GM21360 (cell line): ENCODE results near the gene KRT33A.

Source experiments
- ATAC-seq: cut with Tn5 transposase; IDR thresholded peaks from one replicate; pipeline ENCODE4 v1.9.1; 2021; ENCODE audit warnings: mild to moderate bottlenecking, moderate library complexity; ENCODE audit not compliant: unreplicated experiment

Gene KRT33A

DNA sequence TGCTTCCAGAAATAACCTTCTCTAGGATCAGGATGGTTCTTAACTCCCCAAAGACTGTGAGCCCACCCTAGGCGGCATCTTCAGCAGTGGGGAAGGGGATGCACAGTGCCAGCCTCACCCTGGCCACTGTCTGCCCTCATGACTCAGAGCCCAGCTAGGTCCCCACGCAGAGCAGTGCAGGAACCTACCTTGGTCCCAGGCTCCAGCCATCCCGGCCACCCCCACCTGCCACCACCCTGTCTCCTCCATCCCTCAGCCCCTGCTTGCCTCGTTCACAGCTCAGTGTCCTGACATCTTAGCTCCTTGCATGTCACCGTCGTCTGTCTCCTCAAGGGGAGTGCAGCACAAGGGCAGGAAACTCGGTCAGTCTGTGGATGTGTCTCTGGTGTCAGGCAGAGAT, 19.0 kb downstream of the KRT33A start:
- no peak for ATAC-seq

DNA sequence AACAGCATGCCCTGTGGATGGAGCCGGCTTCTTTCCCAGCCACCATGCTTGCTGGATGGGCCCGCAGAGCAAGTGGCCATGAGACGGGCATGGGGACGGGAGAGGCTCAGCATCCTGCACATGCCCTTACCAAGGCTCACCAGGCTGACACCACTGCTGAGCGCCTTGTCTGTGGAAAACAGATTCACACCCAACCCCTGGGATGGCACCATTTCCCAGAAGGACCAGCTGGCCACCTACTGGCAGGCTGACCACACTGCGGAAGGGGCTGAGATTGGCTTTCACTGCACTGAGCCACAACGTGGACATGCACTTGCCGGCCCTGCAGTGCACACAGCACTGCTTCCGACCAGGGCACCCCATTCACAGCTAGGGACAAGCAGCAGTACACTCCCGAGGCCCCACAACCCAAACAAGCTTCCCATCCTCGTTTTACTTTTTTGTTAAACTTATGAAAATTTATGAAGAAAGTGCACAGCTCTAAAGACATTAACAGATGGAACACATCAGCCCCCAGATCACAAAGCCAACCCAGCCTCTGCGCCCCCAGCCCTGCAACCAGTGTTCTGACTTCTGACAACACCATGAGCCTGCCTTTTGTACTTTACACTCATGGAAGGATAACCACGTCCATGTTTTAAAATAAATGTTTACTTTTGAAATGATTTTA, 21.2 kb downstream of the KRT33A start:
- no peak for ATAC-seq

DNA sequence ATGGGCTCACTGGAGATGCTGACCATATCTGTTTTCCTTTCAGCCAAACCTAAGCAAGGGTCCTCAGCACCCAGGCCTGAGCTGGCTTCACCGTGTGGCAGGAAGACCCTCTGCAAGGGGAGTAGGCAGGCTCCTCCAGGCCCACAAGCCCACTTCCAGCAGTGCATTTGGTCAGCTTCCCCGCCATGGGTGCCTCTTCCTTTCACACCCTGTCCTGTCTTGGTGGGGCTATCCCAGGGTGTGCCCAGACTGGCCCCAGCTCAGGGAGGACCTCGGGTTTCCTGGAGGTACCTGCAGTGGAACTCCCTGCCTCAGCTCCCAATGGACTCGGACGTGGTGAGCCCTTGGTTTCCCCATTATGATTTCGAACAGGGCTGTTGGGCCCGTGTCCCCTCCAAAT, 22.4 kb downstream of the KRT33A start:
- no peak for ATAC-seq

DNA sequence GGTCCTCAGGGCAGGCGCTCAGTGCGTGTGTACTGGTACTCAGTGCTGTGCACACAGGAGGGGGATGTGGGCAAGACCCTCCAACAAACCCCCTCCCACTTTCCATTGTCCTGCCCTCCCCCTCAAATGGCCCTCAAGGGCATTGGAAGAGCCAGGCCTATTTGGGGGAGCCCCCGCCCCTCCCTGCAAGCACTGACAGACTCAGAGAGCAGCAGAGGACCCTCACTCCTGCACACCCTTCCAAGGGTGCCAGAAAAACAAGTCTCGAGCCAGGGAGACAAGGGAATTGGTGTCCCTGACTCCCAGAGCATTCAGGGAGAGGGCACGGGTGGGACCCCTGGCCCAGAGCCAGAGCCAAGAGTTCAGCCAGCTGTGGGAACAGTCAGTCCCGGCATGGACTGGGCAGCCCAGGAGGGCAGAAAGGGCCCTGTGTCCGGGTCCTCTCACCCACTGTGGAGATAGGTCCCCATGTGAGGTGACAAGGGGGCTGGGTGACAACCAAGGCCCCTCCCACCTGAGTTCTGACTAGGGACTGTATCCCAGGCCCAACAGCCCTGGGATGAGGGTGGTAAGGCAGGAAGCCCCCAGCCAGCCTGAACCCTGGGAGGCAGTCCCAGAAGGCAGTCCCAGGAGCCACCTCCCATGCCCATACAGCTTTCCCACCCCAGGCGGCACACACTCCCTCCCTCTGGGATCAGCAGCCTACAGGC, 23.1 kb downstream of the KRT33A start:
- no peak for ATAC-seq

DNA sequence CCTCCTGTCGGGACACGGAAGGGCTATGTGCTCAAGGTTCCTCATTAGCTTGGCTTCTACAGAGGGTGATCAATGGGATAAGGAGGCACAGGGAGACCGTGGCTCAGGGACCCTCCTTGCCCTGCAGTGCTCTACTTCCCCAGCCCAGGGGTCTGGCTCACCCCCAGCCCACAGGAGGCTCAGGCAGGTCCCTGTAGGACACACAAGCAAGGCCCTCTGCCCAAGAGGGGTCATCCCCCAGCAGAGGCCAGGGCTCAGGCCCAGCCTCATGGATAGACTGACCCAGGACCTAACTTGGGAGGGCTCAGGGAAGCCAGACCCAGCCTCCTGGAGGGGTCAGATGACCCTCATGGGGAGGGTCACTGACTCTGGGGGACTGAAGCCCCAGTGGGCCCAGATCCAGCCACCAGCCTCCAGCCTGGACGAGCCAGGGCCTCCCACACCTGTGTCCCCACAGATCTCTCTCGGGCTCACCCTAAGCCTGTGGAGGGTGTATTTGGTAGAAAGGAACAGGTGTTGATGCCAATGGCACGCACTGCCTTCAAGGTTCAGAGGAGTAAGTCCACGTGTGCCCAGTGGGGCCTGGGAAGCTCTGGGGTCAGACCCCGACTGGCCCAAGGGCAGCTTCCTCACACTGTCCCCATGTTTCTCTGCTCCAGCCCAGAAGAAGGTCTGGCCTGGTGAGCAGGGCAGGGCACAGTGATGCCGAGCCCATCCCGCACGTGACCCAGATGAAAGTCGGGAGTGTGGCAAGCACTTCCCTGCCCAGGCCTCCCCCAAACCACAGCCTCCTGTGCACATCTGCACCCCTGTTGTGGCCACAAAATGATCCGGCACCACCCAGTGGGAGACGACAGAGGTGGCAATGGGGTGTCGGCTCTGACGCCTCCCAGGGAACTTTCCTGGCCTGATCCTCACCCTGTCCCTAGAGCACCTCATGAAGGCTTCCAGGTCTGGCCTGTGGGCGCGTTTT, 24.2 kb downstream of the KRT33A start:
- ATAC-seq, result no peak

DNA sequence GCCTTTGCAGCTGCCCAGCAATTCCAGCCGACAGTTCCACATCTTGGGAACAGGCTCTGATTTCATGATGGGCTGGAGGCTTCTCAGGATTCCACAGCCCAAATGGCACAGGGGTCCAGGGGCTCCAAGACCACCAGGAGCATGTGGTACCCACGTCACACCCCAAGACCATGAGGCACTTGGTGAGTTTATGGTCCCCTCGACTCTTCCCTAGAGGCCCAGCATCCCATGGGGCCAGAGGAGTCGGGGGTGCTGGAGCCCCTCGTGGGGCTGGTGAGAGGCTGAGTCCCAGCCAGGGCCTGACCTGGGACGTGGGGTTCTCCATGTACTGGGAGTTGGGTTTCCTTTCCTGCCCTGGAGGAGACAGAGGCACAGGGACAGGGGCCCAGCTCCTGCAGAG, 25.0 kb downstream of the KRT33A start:
- ATAC-seq, result no peak

DNA sequence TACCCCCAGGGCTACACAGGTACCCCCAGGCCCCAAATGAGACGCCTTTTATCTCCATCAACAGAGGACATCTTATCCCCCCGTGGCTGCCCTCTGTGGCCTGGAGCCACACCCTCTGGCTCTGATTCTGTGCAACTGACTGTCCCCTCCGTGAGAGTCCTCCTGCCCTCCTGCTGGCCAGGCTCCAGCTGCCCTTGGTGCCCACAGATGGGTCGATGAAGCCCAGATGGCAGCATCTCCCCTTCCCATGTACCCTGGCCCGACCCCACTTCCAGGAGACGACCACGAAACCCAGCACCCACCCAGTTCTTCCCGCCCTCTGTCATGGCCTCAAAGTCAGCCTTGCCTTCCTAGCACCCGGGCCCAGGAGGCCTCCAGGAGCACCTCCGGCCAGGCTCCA, 25.5 kb downstream of the KRT33A start:
- no peak for ATAC-seq

DNA sequence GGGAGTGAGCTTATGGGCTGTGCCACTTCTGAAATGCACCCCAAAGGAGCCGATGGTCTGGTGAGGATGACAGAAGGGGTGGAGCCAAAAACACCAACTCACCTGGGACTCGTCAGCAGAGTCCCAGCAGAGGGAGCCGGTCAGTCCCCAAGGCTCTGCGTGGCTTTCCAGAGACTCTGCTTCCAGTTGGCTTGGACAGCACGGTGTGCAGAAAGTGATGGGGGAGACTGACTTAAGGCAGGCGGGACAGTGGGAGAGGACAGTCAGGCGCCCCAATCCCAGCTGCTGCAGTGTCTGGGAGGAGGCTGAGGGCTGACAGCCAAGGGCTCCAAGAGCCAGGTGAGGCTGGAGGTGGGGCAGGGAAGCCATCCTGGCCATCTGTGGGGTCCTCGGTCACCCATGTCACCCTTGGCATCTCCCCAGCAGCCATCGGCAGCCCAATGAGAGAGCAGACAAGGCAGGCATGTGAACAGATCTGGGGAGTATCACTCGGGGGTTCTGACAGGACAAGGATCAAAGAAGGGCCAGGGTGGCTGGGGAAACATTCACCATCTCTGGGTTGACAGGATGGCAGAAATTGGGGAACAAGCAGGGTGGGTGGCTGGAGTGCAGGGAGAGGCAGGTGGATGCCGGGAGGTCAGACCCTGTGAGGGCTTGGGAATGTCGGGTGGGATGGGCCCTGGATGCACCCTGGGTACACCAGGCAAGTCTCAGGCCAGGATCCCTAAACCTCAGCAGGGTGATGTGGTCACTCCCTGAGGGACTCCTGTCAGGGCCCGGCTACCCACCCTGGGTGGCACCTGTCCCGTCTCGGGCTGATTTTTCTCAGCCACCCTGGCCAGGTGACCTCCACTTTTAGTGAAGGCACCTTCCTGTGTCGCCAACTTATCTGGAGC, 26.2 kb downstream of the KRT33A start:
- no peak for ATAC-seq

DNA sequence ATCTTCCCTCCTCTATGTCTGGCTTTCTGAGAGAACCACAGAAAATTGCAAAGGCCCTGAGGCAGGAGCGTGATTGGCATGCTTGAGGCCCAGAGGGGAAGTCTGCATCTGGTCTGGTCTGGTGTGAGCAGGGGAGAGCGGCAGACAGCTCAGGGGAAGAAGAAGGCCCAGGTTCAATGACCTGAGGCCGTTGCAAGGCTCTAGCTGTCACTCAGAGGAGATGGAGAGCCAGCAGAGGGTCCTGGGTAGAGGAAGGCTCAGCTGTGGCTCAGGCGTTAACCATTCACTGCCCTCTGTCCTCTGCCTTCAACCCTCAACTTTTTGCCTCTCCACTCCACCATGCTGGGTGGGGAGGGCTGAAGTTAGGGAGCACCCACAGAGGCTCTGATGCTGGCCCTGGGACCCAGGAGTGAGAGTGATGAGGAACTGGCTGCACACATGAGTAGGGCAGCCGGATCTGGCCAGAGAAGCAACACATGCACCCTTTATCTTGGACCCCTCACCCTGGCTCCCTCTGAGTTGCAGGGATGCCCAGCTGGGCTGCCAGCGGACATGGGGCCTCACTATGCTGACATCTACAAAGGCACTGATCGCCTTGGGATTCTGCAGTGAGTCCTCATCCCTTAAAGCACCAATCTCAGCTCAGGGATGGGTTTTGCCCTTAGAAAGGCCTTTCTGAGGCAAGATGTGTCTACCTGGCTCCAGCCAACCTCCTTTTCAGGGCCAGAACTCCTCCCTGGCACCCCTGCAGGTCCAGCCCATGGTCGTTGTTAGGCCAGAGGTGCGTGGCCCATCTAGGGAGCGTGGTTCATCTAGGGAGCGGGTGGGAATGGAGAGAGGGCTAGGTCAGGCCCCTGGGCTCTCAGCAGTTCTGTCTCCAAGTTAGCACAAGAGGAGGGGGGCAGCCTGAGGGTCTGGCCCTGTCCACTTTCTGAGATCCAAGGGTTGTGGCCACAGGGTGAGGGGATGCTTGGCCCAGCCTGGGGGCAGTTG, 27.4 kb downstream of the KRT33A start:
- no peak for ATAC-seq

DNA sequence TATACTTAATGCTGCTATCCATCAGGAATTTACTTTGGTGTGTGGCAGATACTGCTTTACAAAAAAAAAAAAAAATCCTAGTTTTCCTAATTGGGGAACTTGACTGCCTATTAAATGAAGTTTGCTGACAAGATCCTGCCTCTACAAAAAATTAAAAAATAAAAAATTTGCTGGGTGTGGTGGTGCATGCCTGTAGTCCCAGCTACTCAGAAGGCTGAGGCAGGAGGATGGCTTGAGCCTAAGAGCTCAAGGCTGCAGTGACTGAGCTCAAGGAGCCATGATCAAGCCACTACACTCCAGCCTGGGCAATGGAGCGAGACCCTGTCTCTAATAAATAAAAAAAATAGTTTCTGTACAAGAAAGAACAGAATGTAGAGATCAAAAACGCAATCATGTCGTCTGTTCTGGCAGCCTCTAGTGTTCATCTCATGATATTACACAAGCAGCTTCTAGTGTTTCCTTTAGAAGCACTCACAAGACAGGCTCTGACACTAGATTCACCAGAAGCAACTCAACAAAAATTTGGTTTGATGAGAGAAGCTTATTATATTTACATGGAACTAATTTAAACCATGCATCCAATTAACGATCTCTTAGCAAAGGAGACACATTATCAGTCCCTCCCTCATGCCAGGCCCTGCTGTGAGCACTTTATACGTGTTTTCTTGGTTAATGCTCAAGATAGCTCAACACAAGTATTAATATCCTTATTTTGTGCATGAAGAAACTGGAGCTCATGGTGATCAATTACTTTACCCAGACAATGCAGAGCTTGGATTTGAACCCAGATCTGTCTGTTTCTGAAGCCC, 28.3 kb downstream of the KRT33A start:
- ATAC-seq, result no peak

DNA sequence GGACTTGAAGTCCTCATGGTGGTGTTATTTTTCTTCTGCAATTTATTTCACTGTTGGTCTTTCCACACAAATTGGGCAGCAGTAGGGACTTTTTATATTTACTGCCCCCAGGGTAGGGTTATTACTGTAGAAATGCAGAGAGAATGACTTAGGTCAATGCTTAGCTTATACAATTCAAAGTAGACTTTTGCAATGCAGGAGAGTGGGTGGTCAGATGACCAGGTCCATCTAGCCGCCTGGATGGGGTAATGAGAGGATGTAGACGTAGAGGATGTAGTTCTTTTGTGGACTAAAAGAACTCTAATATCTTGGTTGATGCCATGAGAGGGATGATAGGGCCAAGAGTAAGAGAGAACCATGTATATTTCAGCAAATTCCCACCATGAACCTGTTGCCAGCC, 32.4 kb downstream of the KRT33A start:
- ATAC-seq, result no peak

DNA sequence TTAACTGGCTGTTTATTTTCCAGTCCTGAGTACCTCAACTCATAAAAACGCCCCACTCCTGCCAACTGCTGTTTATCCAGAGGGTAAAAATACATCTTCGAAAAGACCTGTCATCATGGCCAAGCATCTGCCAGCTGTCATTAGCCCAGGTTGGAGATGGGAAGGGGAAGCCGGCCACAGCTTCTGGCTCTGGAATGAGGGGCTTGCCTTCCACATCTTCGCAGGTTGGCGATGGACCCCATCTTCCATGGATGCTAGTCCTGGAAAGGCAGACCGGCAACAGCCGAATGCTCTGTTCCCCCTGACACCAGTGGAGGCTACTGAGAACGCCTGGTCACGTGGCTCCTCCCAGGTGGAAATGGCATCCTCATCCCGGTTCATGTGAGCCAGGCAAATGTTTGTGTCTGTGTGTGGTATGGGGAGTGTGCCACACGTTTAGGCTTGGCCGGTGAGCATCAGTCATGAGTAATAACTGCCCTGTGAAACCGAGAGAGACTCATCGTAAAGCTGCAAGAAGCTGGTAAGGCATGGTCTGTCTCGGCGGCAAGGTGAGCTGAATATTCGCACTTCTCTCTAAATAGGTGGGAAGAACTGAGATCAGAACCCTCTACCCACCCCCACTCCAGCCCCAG, 34.7 kb downstream of the KRT33A start:
- ATAC-seq, result no peak

DNA sequence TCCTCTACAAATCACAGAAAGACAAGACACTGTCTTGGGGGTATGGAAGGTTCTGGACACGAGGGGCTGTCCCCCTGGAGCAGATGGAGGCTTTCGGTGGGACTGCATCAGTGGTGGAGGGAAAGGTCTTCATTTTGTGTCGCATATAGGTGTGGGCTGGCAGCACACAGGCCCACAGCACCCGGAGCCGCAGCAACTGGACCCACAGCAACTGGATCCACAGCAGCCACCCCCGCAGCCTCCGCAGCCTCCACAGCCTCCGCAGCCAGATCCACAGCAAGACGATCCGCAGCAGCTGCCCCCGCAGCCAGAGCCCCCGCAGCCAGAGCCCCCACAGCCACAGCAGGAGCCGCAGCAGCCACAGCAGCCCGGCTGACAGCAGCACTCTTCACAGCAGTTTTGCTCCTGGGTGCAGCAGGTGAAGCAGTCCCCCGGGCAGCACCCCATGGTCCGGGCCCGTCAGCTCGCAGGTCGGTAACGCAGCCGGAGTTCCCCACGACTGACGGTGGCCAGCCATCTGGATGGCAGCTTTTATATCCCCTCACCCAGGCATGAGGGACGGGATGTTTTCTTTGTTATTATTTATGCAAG, 35.3 kb downstream of the KRT33A start, which contains the start of gene KRTAP17-1:
Gene KRTAP17-1, minus strand, starts transcription at position 507 of the 591 bp plus-strand sequence. Its CDS starts 60 bp downstream, at position 447.
- no peak for ATAC-seq

DNA sequence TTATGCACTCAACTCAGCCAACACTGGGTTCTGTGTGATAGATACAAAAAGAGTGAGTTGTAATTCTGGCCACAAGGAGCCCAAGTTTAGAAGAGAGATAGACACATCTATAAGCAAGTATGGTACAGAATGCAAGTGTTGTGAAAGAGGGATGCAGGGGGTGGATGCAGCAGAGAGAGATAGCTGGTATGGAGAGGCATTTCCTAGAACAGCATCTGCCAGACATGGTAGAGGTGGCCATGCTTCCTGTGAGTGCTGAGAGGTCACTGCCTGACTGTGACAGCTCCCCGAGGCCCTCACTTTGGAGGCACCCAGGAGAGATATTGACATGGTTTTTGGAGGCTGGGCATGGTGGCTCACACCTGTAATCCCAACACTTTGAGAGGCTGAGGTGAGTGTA, 39.5 kb downstream of the KRT33A start:
- no peak for ATAC-seq

DNA sequence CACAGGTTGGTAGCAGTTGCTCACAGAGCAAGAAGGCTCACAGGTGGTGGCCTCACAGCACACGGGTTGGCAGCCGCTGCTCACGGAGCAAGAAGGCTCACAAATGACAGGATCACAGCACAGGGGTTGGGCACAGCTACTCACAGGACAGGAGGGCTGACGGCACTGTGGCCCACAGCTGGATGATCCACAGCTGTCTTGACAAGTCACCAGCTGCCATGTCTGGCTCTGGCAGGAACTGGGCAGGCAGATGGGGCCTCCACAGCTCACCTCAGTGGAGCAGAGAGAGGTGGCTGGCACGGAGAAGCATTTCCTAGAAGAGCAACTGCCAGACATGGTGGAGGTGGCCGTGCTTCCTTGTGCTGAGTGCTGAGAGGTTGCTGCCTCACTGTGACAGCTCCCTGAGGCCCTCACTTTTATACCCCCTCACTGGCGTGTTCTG, 41.7 kb downstream of the KRT33A start, which contains the start of gene KRTAP16-1:
Gene KRTAP16-1, minus strand, starts transcription at position 392 of the 442 bp plus-strand sequence. Its CDS starts 56 bp downstream, at position 336.
- ATAC-seq, result no peak

DNA sequence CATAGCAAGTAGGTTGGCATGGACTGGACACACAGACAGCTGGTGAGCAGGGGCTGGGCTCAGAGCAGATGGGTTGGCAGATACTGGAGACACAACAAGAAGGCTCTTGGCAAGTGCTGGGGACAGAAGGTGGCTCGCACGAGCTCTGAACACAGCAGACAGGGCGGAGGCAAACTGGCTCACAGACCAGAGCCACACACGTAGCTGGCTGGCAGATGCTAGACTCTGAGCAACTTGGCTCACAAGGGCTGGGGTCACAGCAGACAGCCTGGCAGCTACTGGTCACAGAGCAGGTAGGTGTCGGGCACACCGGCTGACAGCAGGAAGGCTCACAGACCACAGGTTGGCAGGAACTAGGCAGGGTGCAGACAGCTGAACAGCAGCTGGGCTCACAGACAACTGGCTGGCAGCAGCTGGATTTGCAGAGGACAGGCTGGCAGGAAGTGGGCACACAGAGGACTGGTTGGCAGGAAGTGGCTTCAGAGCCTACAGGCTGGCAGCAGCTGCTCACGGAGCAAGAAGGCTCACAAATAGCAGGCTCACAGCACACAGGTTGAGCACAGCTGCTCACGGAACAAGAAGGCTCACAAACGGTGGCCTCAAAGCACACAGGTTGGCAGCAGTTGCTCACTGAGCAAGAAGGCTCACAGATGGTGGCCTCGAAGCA, 42.2 kb downstream of the KRT33A start:
- no peak for ATAC-seq

DNA sequence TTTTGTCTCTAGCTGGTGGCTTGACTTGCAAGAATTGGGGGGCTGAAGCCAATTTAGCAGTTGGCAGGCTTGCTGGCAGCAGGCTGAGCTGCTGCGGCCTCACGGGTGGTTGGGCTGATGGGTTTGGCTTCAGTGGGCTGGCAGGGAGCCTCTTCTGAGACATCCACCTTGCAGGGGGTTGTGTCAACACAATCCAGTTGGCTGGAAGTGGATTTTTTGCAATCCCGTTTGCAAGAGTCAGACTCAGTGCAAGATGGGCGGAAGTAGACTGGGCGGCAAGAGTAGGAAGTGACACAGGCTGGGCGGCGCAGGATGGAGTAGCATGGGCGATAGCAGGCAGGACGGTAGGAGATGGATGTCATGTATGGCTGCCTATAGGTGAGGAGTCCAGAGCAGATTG, 43.0 kb downstream of the KRT33A start:
- no peak for ATAC-seq
